H9 (cell line): ENCODE data around the gene C20orf204. TPM values are rescaled to one million over a fixed set of nuclear protein-coding genes. Genes with fewer than 3 reads are reported as not detected.

Experiments
- DNase-seq: peaks from one replicate; pipeline ENCODE4 v3.0.0-alpha.2; 2017
- H2AFZ ChIP-seq: one replicate; pipeline ENCODE4 v1.6.1; 2013; ENCODE audit warnings: mild to moderate bottlenecking, low read length, control low read depth, moderate library complexity
- H2AK5ac ChIP-seq: 2 replicates; pipeline ENCODE4 v1.6.1; 2013; ENCODE audit warnings: low read length, control low read depth, mixed read lengths; ENCODE audit not compliant: insufficient read length
- H2BK120ac ChIP-seq: one replicate; pipeline ENCODE4 v1.6.1; 2013; ENCODE audit warnings: low read depth, mild to moderate bottlenecking, low read length, control low read depth, inconsistent platforms; ENCODE audit not compliant: poor library complexity, severe bottlenecking
- H2BK12ac ChIP-seq: 2 replicates; pipeline ENCODE4 v1.6.1; 2013; ENCODE audit warnings: low read length, control low read depth, mixed read lengths, low read depth; ENCODE audit not compliant: insufficient read length
- H2BK15ac ChIP-seq: 2 replicates; pipeline ENCODE4 v1.6.1; 2013; ENCODE audit warnings: low read depth, low read length, control low read depth
- H2BK20ac ChIP-seq: one replicate; pipeline ENCODE4 v1.6.1; 2013; ENCODE audit warnings: low read depth, mild to moderate bottlenecking, low read length, control low read depth, inconsistent platforms; ENCODE audit not compliant: poor library complexity, severe bottlenecking
- H2BK5ac ChIP-seq: 2 replicates; pipeline ENCODE4 v1.6.1; 2013; ENCODE audit warnings: low read length, control low read depth, mixed read lengths; ENCODE audit not compliant: insufficient read length
- H3K14ac ChIP-seq: 2 replicates; pipeline ENCODE4 v1.6.1; 2013; ENCODE audit warnings: low read length, control low read depth; ENCODE audit not compliant: insufficient read depth
- H3K18ac ChIP-seq: 2 replicates; pipeline ENCODE4 v1.6.1; 2013; ENCODE audit warnings: low read depth, mild to moderate bottlenecking, mixed read lengths, low read length, control low read depth; ENCODE audit not compliant: insufficient read length
- H3K23ac ChIP-seq: 2 replicates; pipeline ENCODE4 v1.6.1; 2013; ENCODE audit warnings: low read length, control low read depth, mixed read lengths, low read depth; ENCODE audit not compliant: insufficient read length
- H3K23me2 ChIP-seq: 2 replicates; pipeline ENCODE4 v1.6.1; 2013; ENCODE audit warnings: low read depth, mild to moderate bottlenecking, mixed read lengths, low read length, control low read depth; ENCODE audit not compliant: insufficient read length, poor library complexity, severe bottlenecking
- H3K27ac ChIP-seq: 2 replicates; pipeline ENCODE4 v1.5.1; 2013; ENCODE audit warnings: low read length, control low read depth, mixed read lengths, low read depth; ENCODE audit not compliant: insufficient read length
- H3K27me3 ChIP-seq: 2 replicates; pipeline ENCODE4 v1.6.1; 2013; ENCODE audit warnings: low read length, control low read depth, inconsistent platforms; ENCODE audit not compliant: insufficient read depth
- H3K4ac ChIP-seq: 2 replicates; pipeline ENCODE4 v1.6.1; 2013; ENCODE audit warnings: low read depth, mild to moderate bottlenecking, control low read depth, inconsistent platforms, low read length, moderate library complexity
- H3K4me1 ChIP-seq: 2 replicates; pipeline ENCODE4 v1.6.1; 2013; ENCODE audit warnings: low read length, control low read depth, inconsistent platforms; ENCODE audit not compliant: insufficient read depth
- H3K4me2 ChIP-seq: 2 replicates; pipeline ENCODE4 v1.6.1; 2013; ENCODE audit warnings: low read length, control low read depth, mixed read lengths; ENCODE audit not compliant: insufficient read length, insufficient read depth
- H3K56ac ChIP-seq: 2 replicates; pipeline ENCODE4 v1.6.1; 2013; ENCODE audit warnings: low read depth, mild to moderate bottlenecking, mixed read lengths, low read length, control low read depth; ENCODE audit not compliant: insufficient read length
- H3K79me1 ChIP-seq: 2 replicates; pipeline ENCODE4 v1.6.1; 2013; ENCODE audit warnings: low read depth, mild to moderate bottlenecking, moderate library complexity, low read length, control low read depth, inconsistent platforms; ENCODE audit not compliant: insufficient read depth, poor library complexity, severe bottlenecking
- H3K79me2 ChIP-seq: 2 replicates; pipeline ENCODE4 v1.6.1; 2013; ENCODE audit warnings: low read length, control low read depth, inconsistent platforms; ENCODE audit not compliant: insufficient read depth
- H3K9ac ChIP-seq: 2 replicates; pipeline ENCODE4 v1.6.1; 2013; ENCODE audit warnings: low read length, control low read depth, mixed read lengths; ENCODE audit not compliant: insufficient read length; ENCODE audit errors: extremely low read depth
- H3K9me3 ChIP-seq: one replicate; pipeline ENCODE4 v1.6.1; 2013; ENCODE audit warnings: low read depth, low read length, inconsistent platforms; ENCODE audit not compliant: control insufficient read depth
- H3T11ph ChIP-seq: one replicate; pipeline ENCODE4 v1.6.1; 2013; ENCODE audit warnings: mild to moderate bottlenecking, low read length, control low read depth, inconsistent platforms
- H4K20me1 ChIP-seq: one replicate; pipeline ENCODE4 v1.6.1; 2013; ENCODE audit not compliant: control insufficient read depth, insufficient read length, insufficient read depth
- H4K5ac ChIP-seq: 2 replicates; pipeline ENCODE4 v1.6.1; 2013; ENCODE audit warnings: low read depth, mild to moderate bottlenecking, mixed read lengths, low read length, control low read depth; ENCODE audit not compliant: insufficient read length
- H4K8ac ChIP-seq: replicated peaks from 2 replicates; pipeline ENCODE4 v1.6.1; 2013; ENCODE audit warnings: low read length, control low read depth, mixed read lengths, low read depth; ENCODE audit not compliant: insufficient read length
- H4K91ac ChIP-seq: 2 replicates; pipeline ENCODE4 v1.6.1; 2013; ENCODE audit warnings: low read depth, mild to moderate bottlenecking, moderate library complexity, mixed read lengths, low read length, control low read depth; ENCODE audit not compliant: insufficient read length
- H3K27ac Mint-ChIP-seq, 3 experiments: 2 replicates in 2 of 3; 3 replicates in 1 of 3; pipeline ENCODE4 v1.8.0; 2020 to 2021; ENCODE audit warnings: mixed read lengths in 3 of 3, mild to moderate bottlenecking in 1 of 3, moderate library complexity in 1 of 3
- H3K27me3 Mint-ChIP-seq: 2 replicates; pipeline ENCODE4 v1.8.0; 2021; ENCODE audit warnings: low read depth, mild to moderate bottlenecking, moderate library complexity, mixed read lengths
- H3K36me3 Mint-ChIP-seq, 3 experiments: 2 replicates in 2 of 3; 3 replicates in 1 of 3; pipeline ENCODE4 v1.8.0; 2020 to 2021; ENCODE audit warnings: low read depth in 3 of 3, mixed read lengths in 3 of 3; ENCODE audit not compliant: insufficient read depth in 1 of 3
- H3K4me1 Mint-ChIP-seq, 2 experiments: 2 replicates each; pipeline ENCODE4 v1.8.0; 2020; ENCODE audit warnings: mixed read lengths in 2 of 2
- H3K4me3 Mint-ChIP-seq, 2 experiments: 2 replicates in 1 of 2; 3 replicates in 1 of 2; pipeline ENCODE4 v1.8.0; 2020 to 2021; ENCODE audit warnings: mild to moderate bottlenecking in 2 of 2, mixed read lengths in 2 of 2, moderate library complexity in 1 of 2
- H3K9me3 Mint-ChIP-seq, 2 experiments: 2 replicates in 1 of 2; 3 replicates in 1 of 2; pipeline ENCODE4 v1.8.0; 2020; ENCODE audit warnings: mild to moderate bottlenecking in 2 of 2, mixed read lengths in 2 of 2, moderate library complexity in 1 of 2
- CTCF ChIP-seq: fragments of 200-600 bp; sonication (generic); conservative IDR thresholded peaks from 3 replicates; pipeline ENCODE4 v1.8.0; 2021; ENCODE audit warnings: antibody characterized with exemption, mild to moderate bottlenecking
- WGBS: extraction: QIAGEN DNeasy Blood & Tissue Kit; methylation state at CpG from one replicate; pipeline ENCODE4 v1.1.7; 2013; ENCODE audit warnings: missing lambda C conversion rate, low lambda C conversion rate, mixed read lengths; ENCODE audit not compliant: insufficient read length; ENCODE audit errors: extremely low coverage; 5-methylcytosine and 5-hydroxymethylcytosine counted together
- total RNA-seq: library from RNA; stranded (reverse); gene quantifications from 2 replicates; pipeline ENCODE4 v1.2.1, GENCODE V29; 2021

The C20orf204 gene
- total RNA-seq, 1 experiment from 2014 or later: 2.2 TPM

GRCh38 chr20:64077541-64077875 is 41.5 kb downstream of the C20orf204 start:
- no peak overlapping the region for H2AK5ac ChIP-seq
- no peak overlapping the region for H2BK120ac ChIP-seq
- H3K36me3 Mint-ChIP-seq: no peaks in the 10 kb centered on the region; a peak in 2 of 7 replicates
- no peak overlapping the region for H3K18ac ChIP-seq
- H2AFZ ChIP-seq: no peak overlapping the region
- no peaks in the 10 kb centered on the region for H3K9me3 Mint-ChIP-seq
- no peaks in the 10 kb centered on the region for H3K27me3 ChIP-seq
- no peak overlapping the region for H3K23ac ChIP-seq
- H3K14ac ChIP-seq: no peak overlapping the region
- H3K27me3 Mint-ChIP-seq: peaks cover 24% of the 10 kb centered on the region
- no CpG with 5 or more reads among the region's 7 CpGs for WGBS
- peaks cover 24 to 29% of the 10 kb centered on the region in 2 experiments for H3K4me1 Mint-ChIP-seq
- no peaks in the 10 kb centered on the region for H3K79me1 ChIP-seq
- H4K8ac ChIP-seq: no peak overlapping the region
- peaks cover 8% of the 10 kb centered on the region for H3K23me2 ChIP-seq
- no peak for TF ChIP-seq CTCF
- H3K4ac ChIP-seq: no peak overlapping the region
- no peak overlapping the region for H3K4me2 ChIP-seq
- H3K27ac Mint-ChIP-seq: no peak overlapping the region
- H3K56ac ChIP-seq: no peak overlapping the region
- H4K20me1 ChIP-seq: no peaks in the 10 kb centered on the region
- H3K4me3 Mint-ChIP-seq: no peak overlapping the region
- no peaks in the 10 kb centered on the region for H3K79me2 ChIP-seq
- no peaks in the 10 kb centered on the region for H3K9me3 ChIP-seq
- no peak overlapping the region for H3K27ac ChIP-seq
- H3K4me1 ChIP-seq: no peaks in the 10 kb centered on the region; the same call in 1 of the 2 replicates
- no peak for DNase-seq
- H4K91ac ChIP-seq: no peak overlapping the region
- no peak overlapping the region for H3T11ph ChIP-seq
- no peak overlapping the region for H3K9ac ChIP-seq
- H2BK12ac ChIP-seq: no peak overlapping the region
- no peak overlapping the region for H2BK15ac ChIP-seq
- H4K5ac ChIP-seq: no peak overlapping the region
- H2BK5ac ChIP-seq: no peak overlapping the region
- H2BK20ac ChIP-seq: no peak overlapping the region
